Measurements from ENCODE around the gene ADGRG3. TPM values are rescaled to one million over a fixed set of nuclear protein-coding genes. Genes with fewer than 3 reads are reported as not detected.

Gene ADGRG3
- polyA plus RNA-seq, 3 donors: 0.41 to 1.0 TPM; not detected in 1

DNA sequence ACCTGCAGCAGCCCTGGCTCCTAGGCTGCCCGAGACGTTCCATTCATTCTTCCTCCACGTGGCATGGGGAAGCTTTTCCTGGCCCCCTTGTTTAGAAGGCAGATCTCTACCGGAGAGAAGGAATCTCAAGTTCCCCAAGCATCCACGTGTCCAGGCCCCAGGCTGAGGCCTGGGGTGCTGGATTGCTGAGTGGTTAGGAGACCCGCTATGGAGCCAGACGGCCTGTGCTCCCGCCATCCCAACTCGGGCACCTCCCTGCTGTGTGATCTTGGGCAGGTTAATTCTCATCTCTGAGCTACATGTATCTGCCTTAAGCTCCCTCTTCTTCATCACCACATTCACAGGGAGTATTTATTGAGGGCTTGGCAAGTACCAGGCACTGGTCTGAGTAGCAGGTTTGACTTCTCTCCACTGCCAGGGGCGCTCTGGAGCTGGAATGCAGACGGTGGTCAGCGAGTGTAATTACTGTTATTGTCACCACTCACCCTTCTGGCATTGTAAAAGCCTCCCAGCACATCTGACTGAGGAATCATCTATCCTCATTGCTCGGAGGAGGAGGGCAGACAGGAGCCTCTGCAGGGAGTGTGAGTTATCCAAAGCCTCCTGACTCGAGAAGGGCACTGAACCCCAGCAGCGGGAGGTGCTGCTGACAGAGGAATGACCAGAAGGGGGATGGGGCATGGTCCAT, 40.8 kb upstream of the ADGRG3 start:
- Mint-ChIP-seq H3K27me3 (ENCODE audit: low read depth in 3 of 3) (peaks cover 46 to 72% (median 49%) of the 10 kb centered on the region in 3 donors), H3K4me3 (peak overlapping the region in 1 of 2 donors; percentile 28), H3K4me1 (peaks cover 9% of the 10 kb centered on the region), H3K9me3 (peaks cover 0 to 8% (median 0%) of the 10 kb centered on the region in 7 donors), H3K36me3 (peaks cover 0 to 2% of the 10 kb centered on the region in 2 donors), H3K27ac (peak overlapping the region in 3 of 7 donors; percentile 7 to 70 (median 31))
- Histone ChIP-seq H3K4me2 (replicated peaks; ENCODE audit: extremely low read depth, low read length, poor library complexity, severe bottlenecking) (no peak overlapping the region), H3K79me2 (ENCODE audit: insufficient read depth, low read length) (no peaks in the 10 kb centered on the region), H2AFZ (ENCODE audit: insufficient read depth, low read depth, low read length, poor library complexity, severe bottlenecking) (no peak overlapping the region), H3K4me1 (ENCODE audit: control insufficient read depth in 1 of 2, insufficient read depth in 2 of 2, low read length in 2 of 2) (no peaks in the 10 kb centered on the region), H3K4me3 (replicated peaks in 1 of 3; ENCODE audit: low read depth in 2 of 3, low read length in 3 of 3) (no peak overlapping the region), H4K20me1 (ENCODE audit: insufficient read depth, low read length) (no peaks in the 10 kb centered on the region), H3K9ac (ENCODE audit: insufficient read depth, low read length, poor library complexity, severe bottlenecking) (no peak overlapping the region), H3K27me3 (ENCODE audit: control insufficient read depth in 2 of 2, insufficient read depth in 2 of 2, low read length in 2 of 2) (peaks cover 17 to 43% of the 10 kb centered on the region in 2 donors), H3K9me3 (replicated peaks in 1 of 2; ENCODE audit: control insufficient read depth in 1 of 2, insufficient read depth in 1 of 2, low read length in 2 of 2) (peaks cover 0 to 13% of the 10 kb centered on the region in 2 donors), H3K27ac (ENCODE audit: low read depth in 1 of 2, low read length in 2 of 2) (no peak overlapping the region), H3K36me3 (replicated peaks in 1 of 2; ENCODE audit: control insufficient read depth in 1 of 2, insufficient read depth in 2 of 2, low read length in 2 of 2) (no peaks in the 10 kb centered on the region)
- 81% methylated on average over 10 of the region's 15 CpGs for WGBS (ENCODE audit: insufficient coverage)
- no peak for DNase-seq
- intact Hi-C loops (cut with micrococcal nuclease): no loop called here
- TF ChIP-seq, protein P1, sequence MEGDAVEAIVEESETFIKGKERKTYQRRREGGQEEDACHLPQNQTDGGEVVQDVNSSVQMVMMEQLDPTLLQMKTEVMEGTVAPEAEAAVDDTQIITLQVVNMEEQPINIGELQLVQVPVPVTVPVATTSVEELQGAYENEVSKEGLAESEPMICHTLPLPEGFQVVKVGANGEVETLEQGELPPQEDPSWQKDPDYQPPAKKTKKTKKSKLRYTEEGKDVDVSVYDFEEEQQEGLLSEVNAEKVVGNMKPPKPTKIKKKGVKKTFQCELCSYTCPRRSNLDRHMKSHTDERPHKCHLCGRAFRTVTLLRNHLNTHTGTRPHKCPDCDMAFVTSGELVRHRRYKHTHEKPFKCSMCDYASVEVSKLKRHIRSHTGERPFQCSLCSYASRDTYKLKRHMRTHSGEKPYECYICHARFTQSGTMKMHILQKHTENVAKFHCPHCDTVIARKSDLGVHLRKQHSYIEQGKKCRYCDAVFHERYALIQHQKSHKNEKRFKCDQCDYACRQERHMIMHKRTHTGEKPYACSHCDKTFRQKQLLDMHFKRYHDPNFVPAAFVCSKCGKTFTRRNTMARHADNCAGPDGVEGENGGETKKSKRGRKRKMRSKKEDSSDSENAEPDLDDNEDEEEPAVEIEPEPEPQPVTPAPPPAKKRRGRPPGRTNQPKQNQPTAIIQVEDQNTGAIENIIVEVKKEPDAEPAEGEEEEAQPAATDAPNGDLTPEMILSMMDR (IDR thresholded peaks at IDR 0.05): no peak

- H3K9ac ChIP-seq (ENCODE audit: insufficient read depth, low read length, poor library complexity, severe bottlenecking): no peak within 1 kb of the TSS
- peaks cover 17 to 47% of the 10 kb centered on the region in 2 donors for H3K27me3 ChIP-seq (ENCODE audit: control insufficient read depth in 2 of 2, insufficient read depth in 2 of 2, low read length in 2 of 2)
- peaks cover 46 to 78% (median 49%) of the 10 kb centered on the region in 3 donors for H3K27me3 Mint-ChIP-seq (ENCODE audit: low read depth in 3 of 3)
- intact Hi-C loops (cut with micrococcal nuclease): no loop called here
- H3K27ac Mint-ChIP-seq: peak within 1 kb of the TSS in 3 of 7 donors; percentile 7 to 45 (median 31)
- peak; percentile 27 to 83 (median 46) for DNase-seq
- H3K9me3 ChIP-seq (replicated peaks in 1 of 2; ENCODE audit: control insufficient read depth in 1 of 2, insufficient read depth in 1 of 2, low read length in 2 of 2): peaks cover 0 to 13% of the 10 kb centered on the region in 2 donors
- no peak within 1 kb of the TSS for H3K27ac ChIP-seq (ENCODE audit: low read depth in 1 of 2, low read length in 2 of 2)
- H3K4me3 Mint-ChIP-seq: peak within 1 kb of the TSS; percentile 48 to 69
- TF ChIP-seq, protein P1 (IDR thresholded peaks at IDR 0.05): no peak
- H3K9me3 Mint-ChIP-seq: peaks cover 0 to 8% (median 0%) of the 10 kb centered on the region in 7 donors
- no peak within 1 kb of the TSS for H3K4me3 ChIP-seq (replicated peaks in 1 of 3; ENCODE audit: low read depth in 2 of 3, low read length in 3 of 3)
- H3K4me1 ChIP-seq (ENCODE audit: control insufficient read depth in 1 of 2, insufficient read depth in 2 of 2, low read length in 2 of 2): no peaks in the 10 kb centered on the region
- no peak within 1 kb of the TSS for H2AFZ ChIP-seq (ENCODE audit: insufficient read depth, low read depth, low read length, poor library complexity, severe bottlenecking)
- no peaks in the 10 kb centered on the region for H3K36me3 ChIP-seq (replicated peaks in 1 of 2; ENCODE audit: control insufficient read depth in 1 of 2, insufficient read depth in 2 of 2, low read length in 2 of 2)
- no peak within 1 kb of the TSS for H3K4me2 ChIP-seq (replicated peaks; ENCODE audit: extremely low read depth, low read length, poor library complexity, severe bottlenecking)
- no peaks in the 10 kb centered on the region for H3K79me2 ChIP-seq (ENCODE audit: insufficient read depth, low read length)
- no peaks in the 10 kb centered on the region for H4K20me1 ChIP-seq (ENCODE audit: insufficient read depth, low read length)
- H3K36me3 Mint-ChIP-seq: peaks cover 0 to 2% of the 10 kb centered on the region in 2 donors
- peaks cover 9% of the 10 kb centered on the region for H3K4me1 Mint-ChIP-seq
- 52% methylated on average over 19 of the region's 32 CpGs for WGBS (ENCODE audit: insufficient coverage)
These were observed 39.9 kb upstream of the ADGRG3 start, which contains the start of gene ADGRG1 for GRCh38 chr16:57628008-57628781. TSS of gene ADGRG1 (plus strand) at chr16:57628630. CDS start at chr16:57650288, 21,658 bp downstream.

Measured in CD14-positive monocyte (primary cell).